Stimulated activated CD8-positive, alpha-beta memory T cell treated with anti-CD3 and anti-CD28 coated beads, Interleukin-4, amount 100 ng/mL, for 24 hours (primary cell): ENCODE measurements around the gene LRRTM2.

Experiments used
- DNase-seq: peaks from one replicate; pipeline ENCODE4 v3.0.0-alpha.2; 2020; ENCODE audit warnings: low read depth

The LRRTM2 gene

GRCh38 chr5:138883211-138883610 is 8.1 kb upstream of the LRRTM2 start:
- DNase-seq = no peak

- DNase-seq = no peak
Measured at GRCh38 chr5:138878437-138879235, 3.5 kb upstream of the LRRTM2 start.

GRCh38 chr5:138876811-138877210 is 1.7 kb upstream of the LRRTM2 start:
- DNase-seq = no peak

GRCh38 chr5:138875946-138876345 is 811 bp upstream of the LRRTM2 start:
- no peak for DNase-seq

- DNase-seq = no peak
Measured at GRCh38 chr5:138875552-138875875, 379 bp upstream of the LRRTM2 start.

- no peak for DNase-seq
Measured at GRCh38 chr5:138874241-138874640, 894 bp downstream of the LRRTM2 start.

GRCh38 chr5:138873466-138874221 is 1.5 kb downstream of the LRRTM2 start:
- no peak for DNase-seq

- DNase-seq = no peak
Measured at GRCh38 chr5:138872841-138873465, 2.2 kb downstream of the LRRTM2 start.

GRCh38 chr5:138870611-138871010 is 4.5 kb downstream of the LRRTM2 start:
- DNase-seq = no peak

GRCh38 chr5:138869763-138870500 is 5.2 kb downstream of the LRRTM2 start:
- no peak for DNase-seq

GRCh38 chr5:138869038-138869437 is 6.1 kb downstream of the LRRTM2 start:
- DNase-seq = no peak

- DNase-seq = no peak
Measured at GRCh38 chr5:138867011-138867410, 8.1 kb downstream of the LRRTM2 start.

- DNase-seq = no peak
Measured at GRCh38 chr5:138853132-138853531, 22.0 kb downstream of the LRRTM2 start.

GRCh38 chr5:138850865-138851435 is 24.2 kb downstream of the LRRTM2 start:
- DNase-seq = no peak

GRCh38 chr5:138849882-138850281 is 25.3 kb downstream of the LRRTM2 start:
- no peak for DNase-seq

GRCh38 chr5:138849439-138849838 is 25.7 kb downstream of the LRRTM2 start:
- DNase-seq = no peak

- no peak for DNase-seq
Measured at GRCh38 chr5:138844812-138845513, 30.2 kb downstream of the LRRTM2 start.

GRCh38 chr5:138844125-138844461 is 31.0 kb downstream of the LRRTM2 start:
- no peak for DNase-seq

- no peak for DNase-seq
Measured at GRCh38 chr5:138843316-138844124, 31.6 kb downstream of the LRRTM2 start.

- DNase-seq = no peak
Measured at GRCh38 chr5:138841531-138841930, 33.6 kb downstream of the LRRTM2 start.

- no peak for DNase-seq
Measured at GRCh38 chr5:138840103-138840502, 35.0 kb downstream of the LRRTM2 start.
